Neural cell (in vitro differentiated cells): Measurements from ENCODE around the gene ENPP5. TPM values are rescaled to one million over a fixed set of nuclear protein-coding genes. Genes with fewer than 3 reads are reported as not detected.

Experiments used
- H2AFZ ChIP-seq: fragments of 200-600, 300-800 bp; sonication (generic), shearing (Covaris generic); 2 replicates; pipeline ENCODE4 v1.6.0; 2014; ENCODE audit warnings: low read depth, mild to moderate bottlenecking, antibody characterized with exemption, low read length, moderate library complexity
- H3F3A ChIP-seq: fragments of 200-600 bp; shearing (Covaris generic); 2 replicates; pipeline ENCODE4 v1.6.1; 2016; ENCODE audit warnings: mild to moderate bottlenecking, moderate library complexity, mixed read lengths, antibody characterized with exemption, low read length; ENCODE audit not compliant: insufficient read depth, poor library complexity, severe bottlenecking
- H3K27ac ChIP-seq: fragments of 200-600, 300-800 bp; sonication (generic), shearing (Covaris generic); 2 replicates; pipeline ENCODE4 v1.5.1; 2014; ENCODE audit warnings: mild to moderate bottlenecking, low read length, moderate library complexity
- H3K27me3 ChIP-seq: fragments of 300-800, 200-600 bp; sonication (generic), shearing (Covaris generic); 2 replicates; pipeline ENCODE4 v1.6.0; 2014; ENCODE audit warnings: mild to moderate bottlenecking, low read depth, low read length, moderate library complexity; ENCODE audit not compliant: insufficient read depth
- H3K36me3 ChIP-seq: fragments of 300-800, 200-600 bp; sonication (generic), shearing (Covaris generic); 2 replicates; pipeline ENCODE4 v1.5.1; 2014; ENCODE audit warnings: mild to moderate bottlenecking, antibody characterized with exemption, low read length, moderate library complexity; ENCODE audit not compliant: insufficient read depth
- H3K4me2 ChIP-seq: fragments of 300-800, 200-600 bp; sonication (generic), shearing (Covaris generic); 2 replicates; pipeline ENCODE4 v1.6.0; 2014; ENCODE audit warnings: mild to moderate bottlenecking, low read length
- H3K4me3 ChIP-seq: fragments of 300-800, 200-600 bp; sonication (generic), shearing (Covaris generic); 2 replicates; pipeline ENCODE4 v1.5.1; 2014; ENCODE audit warnings: mild to moderate bottlenecking, low read length, moderate library complexity
- H3K79me2 ChIP-seq: fragments of 200-600 bp; shearing (Covaris generic); replicated peaks from 2 replicates; pipeline ENCODE4 v1.6.0; 2014; ENCODE audit warnings: mild to moderate bottlenecking, low read length, moderate library complexity; ENCODE audit not compliant: insufficient read depth
- H3K9ac ChIP-seq: fragments of 300-800, 200-600 bp; sonication (generic), shearing (Covaris generic); 2 replicates; pipeline ENCODE4 v1.6.1; 2016; ENCODE audit warnings: mild to moderate bottlenecking, low read length, mixed read lengths
- H3K9me2 ChIP-seq: fragments of 200-600 bp; shearing (Covaris generic); 2 replicates; pipeline ENCODE4 v1.6.1; 2016; ENCODE audit warnings: mild to moderate bottlenecking, low read length, mixed read lengths; ENCODE audit not compliant: insufficient read depth
- H3K9me3 ChIP-seq: fragments of 200-600, 300-800 bp; sonication (generic), shearing (Covaris generic); 2 replicates; pipeline ENCODE4 v1.6.1; 2016; ENCODE audit warnings: mild to moderate bottlenecking, mixed run types, low read length, moderate library complexity, mixed read lengths
- H4K20me1 ChIP-seq: fragments of 200-600 bp; shearing (Covaris generic); 2 replicates; pipeline ENCODE4 v1.6.1; 2016; ENCODE audit warnings: mild to moderate bottlenecking, mixed run types; ENCODE audit not compliant: insufficient read depth
- EP300 ChIP-seq: fragments of 450-650 bp; conservative IDR thresholded peaks from 2 replicates; pipeline ENCODE4 v1.6.1; 2014; ENCODE audit warnings: antibody characterized with exemption, mild to moderate bottlenecking, moderate library complexity; ENCODE audit not compliant: poor library complexity, severe bottlenecking
- EZH2 ChIP-seq: fragments of 200-600, 300-800 bp; shearing (Covaris generic), sonication (generic); IDR thresholded peaks from 2 replicates; pipeline ENCODE4 v1.6.1; 2014; ENCODE audit warnings: antibody characterized with exemption, low read length, borderline replicate concordance, mild to moderate bottlenecking; ENCODE audit not compliant: insufficient read depth, poor library complexity, severe bottlenecking
- MXI1 ChIP-seq: fragments of 450-650 bp; conservative IDR thresholded peaks from 2 replicates; pipeline ENCODE4 v1.6.1; 2014; ENCODE audit warnings: antibody characterized with exemption, mild to moderate bottlenecking; ENCODE audit not compliant: poor library complexity, severe bottlenecking
- POLR2AphosphoS5 ChIP-seq: IDR thresholded peaks from 2 replicates; pipeline ENCODE4 v1.6.1; 2012
- RAD21 ChIP-seq: fragments of 450-650 bp; conservative IDR thresholded peaks from 2 replicates; pipeline ENCODE4 v1.6.1; 2014; ENCODE audit warnings: antibody characterized with exemption, mild to moderate bottlenecking, moderate library complexity
- SMC3 ChIP-seq: fragments of 450-650 bp; conservative IDR thresholded peaks from 2 replicates; pipeline ENCODE4 v1.6.1; 2014; ENCODE audit warnings: antibody characterized with exemption, mild to moderate bottlenecking, moderate library complexity; ENCODE audit not compliant: poor library complexity
- TAF1 ChIP-seq: IDR thresholded peaks from 2 replicates; pipeline ENCODE4 v1.6.1; 2012; ENCODE audit warnings: low read depth
- polyA plus RNA-seq: library from polyadenylated mRNA; depleted of rRNA; stranded (reverse); fragments of >200 nt; gene quantifications from 2 replicates; pipeline ENCODE4 v1.2.3, GENCODE V29; 2014
- TF ChIP-seq, protein P1 (sequence below): IDR thresholded peaks from 2 replicates; pipeline ENCODE4 v1.6.1; 2012; ENCODE audit warnings: borderline replicate concordance
- TF ChIP-seq, protein P2 (sequence below): fragments of 450-650 bp; IDR thresholded peaks from 2 replicates; pipeline ENCODE4 v1.5.1; 2014; ENCODE audit warnings: antibody characterized with exemption, mild to moderate bottlenecking, moderate library complexity; ENCODE audit not compliant: poor library complexity, severe bottlenecking

ENPP5 gene
- polyA plus RNA-seq, 1 donor from 2014 or later = 1.1 TPM

DNA sequence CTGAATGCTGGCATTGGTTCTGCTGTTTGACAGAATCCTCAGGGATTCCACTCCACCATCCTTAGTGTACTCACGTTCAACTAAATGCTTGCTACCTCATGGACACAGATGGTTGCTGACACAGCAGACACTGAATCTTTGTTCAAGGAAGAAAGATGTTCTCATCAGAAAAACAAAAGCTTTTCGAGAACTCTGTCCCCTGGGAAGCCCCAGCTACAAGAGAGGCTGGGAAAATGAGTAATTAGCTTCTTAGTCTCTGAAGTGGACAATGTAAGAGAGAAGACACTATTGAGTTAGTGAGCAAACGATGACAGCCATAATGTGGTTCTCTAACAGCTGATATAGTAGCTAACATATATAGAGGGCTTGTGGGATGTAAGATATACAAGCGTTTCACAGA lies 30.9 kb upstream of the ENPP5 start:
- Histone ChIP-seq H3K4me2 (no peak overlapping the region), H2AFZ (no peak overlapping the region), H3K36me3 (no peaks in the 10 kb centered on the region), H3K27me3 (no peaks in the 10 kb centered on the region), H3K27ac (no peak overlapping the region), H3F3A (no peaks in the 10 kb centered on the region), H3K79me2 (no peaks in the 10 kb centered on the region), H4K20me1 (no peaks in the 10 kb centered on the region), H3K4me3 (no peak overlapping the region), H3K9me3 (no peaks in the 10 kb centered on the region), H3K9ac (no peak overlapping the region), H3K9me2 (no peaks in the 10 kb centered on the region)
- TF ChIP-seq POLR2AphosphoS5 = no peak

DNA sequence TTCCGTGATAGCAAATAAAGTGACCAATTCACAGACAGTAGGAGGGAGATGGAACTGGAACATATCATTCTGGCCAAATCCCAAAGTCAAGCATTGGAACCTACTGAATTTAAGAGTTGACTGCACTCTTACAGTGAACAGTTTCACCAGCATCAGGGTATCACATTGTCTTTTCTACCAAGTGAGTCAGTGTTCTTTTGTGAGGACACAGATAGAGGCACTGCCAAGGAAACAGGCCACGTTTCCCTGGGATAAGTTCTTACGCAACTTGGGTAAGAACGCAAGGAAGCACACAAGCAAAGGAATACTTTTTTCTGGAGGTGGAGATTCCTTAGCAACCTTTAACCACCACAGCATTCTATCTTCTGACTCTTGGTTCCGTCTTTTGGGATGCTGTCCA lies 28.6 kb upstream of the ENPP5 start:
- no peak overlapping the region for H2AFZ ChIP-seq
- H3K4me3 ChIP-seq = no peak overlapping the region

DNA sequence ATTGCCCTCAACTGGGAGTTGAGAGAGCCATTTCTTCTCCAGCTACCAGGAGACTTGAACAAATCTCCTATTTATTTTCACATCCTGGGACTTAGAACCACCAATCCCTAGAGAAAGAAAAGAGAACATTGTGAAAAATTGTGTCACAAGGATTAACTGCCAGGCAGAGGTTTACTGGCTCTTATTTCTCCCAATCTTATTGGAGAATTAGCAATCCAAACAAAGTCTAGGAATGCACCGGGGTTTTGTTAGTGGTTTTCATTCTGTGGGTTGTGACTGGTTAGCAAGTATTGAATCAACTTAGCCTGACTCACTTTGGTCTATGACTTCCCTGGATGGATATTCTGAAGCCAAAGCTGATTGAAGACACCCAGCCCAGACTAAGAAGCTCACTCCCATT lies 21.2 kb upstream of the ENPP5 start:
- H3K27me3 ChIP-seq = no peaks in the 10 kb centered on the region
- no peaks in the 10 kb centered on the region for H3K36me3 ChIP-seq
- TF ChIP-seq RAD21 (no peak), POLR2AphosphoS5 (no peak), SMC3 (no peak), EZH2 (no peak), MXI1 (no peak), TAF1 (no peak), EP300 (no peak)
- TF ChIP-seq, protein P1, sequence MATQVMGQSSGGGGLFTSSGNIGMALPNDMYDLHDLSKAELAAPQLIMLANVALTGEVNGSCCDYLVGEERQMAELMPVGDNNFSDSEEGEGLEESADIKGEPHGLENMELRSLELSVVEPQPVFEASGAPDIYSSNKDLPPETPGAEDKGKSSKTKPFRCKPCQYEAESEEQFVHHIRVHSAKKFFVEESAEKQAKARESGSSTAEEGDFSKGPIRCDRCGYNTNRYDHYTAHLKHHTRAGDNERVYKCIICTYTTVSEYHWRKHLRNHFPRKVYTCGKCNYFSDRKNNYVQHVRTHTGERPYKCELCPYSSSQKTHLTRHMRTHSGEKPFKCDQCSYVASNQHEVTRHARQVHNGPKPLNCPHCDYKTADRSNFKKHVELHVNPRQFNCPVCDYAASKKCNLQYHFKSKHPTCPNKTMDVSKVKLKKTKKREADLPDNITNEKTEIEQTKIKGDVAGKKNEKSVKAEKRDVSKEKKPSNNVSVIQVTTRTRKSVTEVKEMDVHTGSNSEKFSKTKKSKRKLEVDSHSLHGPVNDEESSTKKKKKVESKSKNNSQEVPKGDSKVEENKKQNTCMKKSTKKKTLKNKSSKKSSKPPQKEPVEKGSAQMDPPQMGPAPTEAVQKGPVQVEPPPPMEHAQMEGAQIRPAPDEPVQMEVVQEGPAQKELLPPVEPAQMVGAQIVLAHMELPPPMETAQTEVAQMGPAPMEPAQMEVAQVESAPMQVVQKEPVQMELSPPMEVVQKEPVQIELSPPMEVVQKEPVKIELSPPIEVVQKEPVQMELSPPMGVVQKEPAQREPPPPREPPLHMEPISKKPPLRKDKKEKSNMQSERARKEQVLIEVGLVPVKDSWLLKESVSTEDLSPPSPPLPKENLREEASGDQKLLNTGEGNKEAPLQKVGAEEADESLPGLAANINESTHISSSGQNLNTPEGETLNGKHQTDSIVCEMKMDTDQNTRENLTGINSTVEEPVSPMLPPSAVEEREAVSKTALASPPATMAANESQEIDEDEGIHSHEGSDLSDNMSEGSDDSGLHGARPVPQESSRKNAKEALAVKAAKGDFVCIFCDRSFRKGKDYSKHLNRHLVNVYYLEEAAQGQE = no peak
- TF ChIP-seq, protein P2, sequence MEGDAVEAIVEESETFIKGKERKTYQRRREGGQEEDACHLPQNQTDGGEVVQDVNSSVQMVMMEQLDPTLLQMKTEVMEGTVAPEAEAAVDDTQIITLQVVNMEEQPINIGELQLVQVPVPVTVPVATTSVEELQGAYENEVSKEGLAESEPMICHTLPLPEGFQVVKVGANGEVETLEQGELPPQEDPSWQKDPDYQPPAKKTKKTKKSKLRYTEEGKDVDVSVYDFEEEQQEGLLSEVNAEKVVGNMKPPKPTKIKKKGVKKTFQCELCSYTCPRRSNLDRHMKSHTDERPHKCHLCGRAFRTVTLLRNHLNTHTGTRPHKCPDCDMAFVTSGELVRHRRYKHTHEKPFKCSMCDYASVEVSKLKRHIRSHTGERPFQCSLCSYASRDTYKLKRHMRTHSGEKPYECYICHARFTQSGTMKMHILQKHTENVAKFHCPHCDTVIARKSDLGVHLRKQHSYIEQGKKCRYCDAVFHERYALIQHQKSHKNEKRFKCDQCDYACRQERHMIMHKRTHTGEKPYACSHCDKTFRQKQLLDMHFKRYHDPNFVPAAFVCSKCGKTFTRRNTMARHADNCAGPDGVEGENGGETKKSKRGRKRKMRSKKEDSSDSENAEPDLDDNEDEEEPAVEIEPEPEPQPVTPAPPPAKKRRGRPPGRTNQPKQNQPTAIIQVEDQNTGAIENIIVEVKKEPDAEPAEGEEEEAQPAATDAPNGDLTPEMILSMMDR = no peak
- H4K20me1 ChIP-seq = no peaks in the 10 kb centered on the region
- no peak overlapping the region for H3K27ac ChIP-seq
- no peaks in the 10 kb centered on the region for H3F3A ChIP-seq
- no peak overlapping the region for H3K4me2 ChIP-seq
- no peak overlapping the region for H2AFZ ChIP-seq
- H3K79me2 ChIP-seq = no peaks in the 10 kb centered on the region
- no peaks in the 10 kb centered on the region for H3K9me2 ChIP-seq
- no peak overlapping the region for H3K9ac ChIP-seq
- H3K9me3 ChIP-seq = no peaks in the 10 kb centered on the region
- H3K4me3 ChIP-seq = no peak overlapping the region

More for the DNA sequence above, 28.6 kb upstream of the ENPP5 start:
- no peak overlapping the region for H3K27ac ChIP-seq
- H3K79me2 ChIP-seq = no peaks in the 10 kb centered on the region
- TF ChIP-seq, protein P2 = no peak
- TF ChIP-seq SMC3 (no peak), EP300 (no peak)
- no peaks in the 10 kb centered on the region for H3K36me3 ChIP-seq
- no peaks in the 10 kb centered on the region for H4K20me1 ChIP-seq
- no peak overlapping the region for H3K4me2 ChIP-seq
- H3K9me3 ChIP-seq = no peaks in the 10 kb centered on the region
- no peaks in the 10 kb centered on the region for H3F3A ChIP-seq
- H3K9me2 ChIP-seq = no peaks in the 10 kb centered on the region
- H3K9ac ChIP-seq = no peak overlapping the region
- no peaks in the 10 kb centered on the region for H3K27me3 ChIP-seq
